ENCODE data around the gene NALF2. TPM values are rescaled to one million over a fixed set of nuclear protein-coding genes. Genes with fewer than 3 reads are reported as not detected.

NALF2 gene
- total and polyA plus RNA-seq, 2 experiments from 2014 or later = 0.20 to 0.46 TPM

DNA sequence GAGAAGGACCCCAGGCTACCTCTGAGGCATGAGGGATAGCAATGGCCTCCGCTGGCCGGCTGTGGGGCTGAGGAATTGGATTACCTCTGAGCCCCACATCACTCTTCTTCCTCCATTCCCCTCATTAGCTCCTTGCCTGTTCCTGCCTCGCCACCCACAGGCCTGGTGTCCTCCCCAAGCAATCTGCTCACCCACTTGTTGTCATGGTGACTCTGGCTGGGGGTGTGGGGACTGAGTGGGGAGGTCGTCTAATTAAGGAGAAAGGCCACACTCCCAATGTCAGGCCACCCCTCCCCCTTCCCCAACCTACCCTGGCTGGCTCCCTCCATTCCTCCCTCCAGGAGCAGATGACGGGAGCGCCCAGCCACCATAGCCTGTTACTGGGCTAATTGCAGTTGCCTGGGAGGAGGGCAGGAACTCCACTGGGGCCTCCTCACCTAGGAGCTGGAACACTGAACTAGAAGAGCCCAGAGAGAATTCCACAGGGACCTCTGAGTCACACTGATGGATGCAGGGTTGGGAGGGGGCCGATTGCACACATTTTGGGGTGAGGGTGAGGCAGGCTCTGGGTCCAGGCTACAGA is 20.7 kb downstream of the NALF2 start:
- H4K20me1 ChIP-seq (ENCODE audit: insufficient read depth, poor library complexity, severe bottlenecking) = no peaks in the 10 kb centered on the region
- WGBS (ENCODE audit: low lambda C conversion rate, missing lambda C conversion rate) = 64% methylated on average over 7 of the region's 7 CpGs
- no peak overlapping the region for H3K4me3 ChIP-seq
- no peak overlapping the region for H3K4me2 ChIP-seq
- no peaks in the 10 kb centered on the region for H3K9me2 ChIP-seq (replicated peaks; ENCODE audit: insufficient read depth)
- no peaks in the 10 kb centered on the region for H3K27me3 ChIP-seq
- no peaks in the 10 kb centered on the region for H3K4me1 ChIP-seq (ENCODE audit: insufficient read depth)
- no peak for TF ChIP-seq EZH2 (IDR thresholded peaks at IDR 0.05; ENCODE audit: borderline replicate concordance)
- TF ChIP-seq, protein P1, sequence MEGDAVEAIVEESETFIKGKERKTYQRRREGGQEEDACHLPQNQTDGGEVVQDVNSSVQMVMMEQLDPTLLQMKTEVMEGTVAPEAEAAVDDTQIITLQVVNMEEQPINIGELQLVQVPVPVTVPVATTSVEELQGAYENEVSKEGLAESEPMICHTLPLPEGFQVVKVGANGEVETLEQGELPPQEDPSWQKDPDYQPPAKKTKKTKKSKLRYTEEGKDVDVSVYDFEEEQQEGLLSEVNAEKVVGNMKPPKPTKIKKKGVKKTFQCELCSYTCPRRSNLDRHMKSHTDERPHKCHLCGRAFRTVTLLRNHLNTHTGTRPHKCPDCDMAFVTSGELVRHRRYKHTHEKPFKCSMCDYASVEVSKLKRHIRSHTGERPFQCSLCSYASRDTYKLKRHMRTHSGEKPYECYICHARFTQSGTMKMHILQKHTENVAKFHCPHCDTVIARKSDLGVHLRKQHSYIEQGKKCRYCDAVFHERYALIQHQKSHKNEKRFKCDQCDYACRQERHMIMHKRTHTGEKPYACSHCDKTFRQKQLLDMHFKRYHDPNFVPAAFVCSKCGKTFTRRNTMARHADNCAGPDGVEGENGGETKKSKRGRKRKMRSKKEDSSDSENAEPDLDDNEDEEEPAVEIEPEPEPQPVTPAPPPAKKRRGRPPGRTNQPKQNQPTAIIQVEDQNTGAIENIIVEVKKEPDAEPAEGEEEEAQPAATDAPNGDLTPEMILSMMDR (IDR thresholded peaks at IDR 0.05; ENCODE audit: poor library complexity) = no peak
- no peak for TF ChIP-seq EZH2phosphoT487 (IDR thresholded peaks at IDR 0.05; ENCODE audit: low read depth, severe bottlenecking, unreplicated experiment)
- no peaks in the 10 kb centered on the region for H3K36me3 ChIP-seq (replicated peaks; ENCODE audit: insufficient read depth, low read depth)
- H3K9me3 ChIP-seq (ENCODE audit: low read depth) = no peaks in the 10 kb centered on the region
- no peak for DNase-seq (ENCODE audit: low spot score)
- H2AFZ ChIP-seq = no peak overlapping the region
- H3K27ac ChIP-seq = no peak overlapping the region
- H3K79me2 ChIP-seq = no peaks in the 10 kb centered on the region

DNA sequence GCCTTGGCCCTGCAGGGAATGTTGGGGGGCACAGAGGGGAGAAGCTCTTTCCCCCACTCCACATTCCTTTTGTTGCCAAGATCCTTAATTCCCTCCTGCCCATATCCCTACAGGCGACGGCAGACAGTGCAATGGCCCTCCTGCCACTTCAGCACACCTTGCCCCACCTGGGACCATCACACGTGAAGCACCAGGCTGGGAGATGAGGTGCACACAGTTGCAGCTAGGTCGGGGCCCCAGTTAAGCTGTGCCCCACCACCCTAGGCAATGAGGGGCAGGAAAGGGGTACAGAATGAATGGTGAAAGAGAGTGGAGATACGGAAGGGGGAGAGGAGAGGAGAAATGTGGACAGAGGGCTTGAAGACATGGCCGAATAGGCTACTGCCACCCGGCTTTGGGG is 26.2 kb downstream of the NALF2 start:
- no peaks in the 10 kb centered on the region for H3K9me2 ChIP-seq (replicated peaks; ENCODE audit: insufficient read depth)
- H3K4me3 ChIP-seq = no peak overlapping the region
- H3K36me3 ChIP-seq (replicated peaks; ENCODE audit: insufficient read depth, low read depth) = no peaks in the 10 kb centered on the region
- H4K20me1 ChIP-seq (ENCODE audit: insufficient read depth, poor library complexity, severe bottlenecking) = no peaks in the 10 kb centered on the region
- 80% methylated on average over 7 of the region's 7 CpGs for WGBS (ENCODE audit: low lambda C conversion rate, missing lambda C conversion rate)
- H3K4me1 ChIP-seq (ENCODE audit: insufficient read depth) = no peaks in the 10 kb centered on the region
- TF ChIP-seq, protein P1 (IDR thresholded peaks at IDR 0.05; ENCODE audit: poor library complexity) = no peak
- TF ChIP-seq EZH2 (IDR thresholded peaks at IDR 0.05; ENCODE audit: borderline replicate concordance) (no peak), EZH2phosphoT487 (IDR thresholded peaks at IDR 0.05; ENCODE audit: low read depth, severe bottlenecking, unreplicated experiment) (no peak)
- no peaks in the 10 kb centered on the region for H3K9me3 ChIP-seq (ENCODE audit: low read depth)
- no peak overlapping the region for H2AFZ ChIP-seq
- no peak overlapping the region for H3K27ac ChIP-seq
- H3K4me2 ChIP-seq = no peak overlapping the region
- DNase-seq (ENCODE audit: low spot score) = no peak
- no peaks in the 10 kb centered on the region for H3K27me3 ChIP-seq
- H3K79me2 ChIP-seq = no peaks in the 10 kb centered on the region

DNA sequence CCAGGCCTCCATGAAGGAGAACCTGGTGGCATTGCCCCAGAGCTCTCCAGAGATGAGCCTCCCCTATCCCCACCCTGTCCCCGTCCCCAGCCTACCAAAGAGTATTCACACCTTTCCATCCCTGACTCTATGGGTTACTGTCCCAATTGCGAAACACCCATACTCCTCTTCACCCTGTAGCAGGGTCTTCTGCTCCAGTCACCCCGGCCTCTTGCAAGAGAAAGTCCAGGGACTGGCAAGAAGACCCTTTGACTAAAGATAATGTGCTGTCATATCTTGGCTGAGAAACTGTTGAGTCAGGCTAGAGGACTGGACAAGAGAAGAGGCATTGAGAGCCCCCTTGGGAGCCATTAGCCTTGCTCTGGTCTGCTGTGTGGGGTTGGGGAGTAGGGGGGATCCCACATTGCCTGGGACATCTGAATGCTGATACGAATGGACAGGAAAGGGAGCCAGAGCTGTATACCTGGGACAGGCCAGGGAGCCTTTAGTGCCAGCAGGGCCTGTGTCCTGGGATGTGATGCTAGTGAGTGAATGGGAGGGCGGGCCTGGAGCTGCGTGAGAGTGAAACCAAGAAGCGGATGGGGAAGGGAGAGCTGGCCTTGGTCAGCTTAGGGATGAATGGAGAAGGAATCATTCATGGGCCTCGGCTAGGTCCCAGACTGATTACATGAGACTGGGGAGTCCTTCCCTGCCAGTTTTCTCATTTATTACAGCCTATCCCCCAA is 27.1 kb downstream of the NALF2 start:
- DNase-seq (ENCODE audit: low spot score) = no peak
- WGBS (ENCODE audit: low lambda C conversion rate, missing lambda C conversion rate) = 85% methylated on average over 8 of the region's 8 CpGs
- no peaks in the 10 kb centered on the region for H3K27me3 ChIP-seq
- no peaks in the 10 kb centered on the region for H3K79me2 ChIP-seq
- no peaks in the 10 kb centered on the region for H3K9me2 ChIP-seq (replicated peaks; ENCODE audit: insufficient read depth)
- H3K4me2 ChIP-seq = no peak overlapping the region
- no peak overlapping the region for H2AFZ ChIP-seq
- H3K4me1 ChIP-seq (ENCODE audit: insufficient read depth) = no peaks in the 10 kb centered on the region
- H3K36me3 ChIP-seq (replicated peaks; ENCODE audit: insufficient read depth, low read depth) = no peaks in the 10 kb centered on the region
- no peaks in the 10 kb centered on the region for H4K20me1 ChIP-seq (ENCODE audit: insufficient read depth, poor library complexity, severe bottlenecking)
- H3K4me3 ChIP-seq = no peak overlapping the region
- H3K9me3 ChIP-seq (ENCODE audit: low read depth) = no peaks in the 10 kb centered on the region
- TF ChIP-seq EZH2 (IDR thresholded peaks at IDR 0.05; ENCODE audit: borderline replicate concordance) (no peak), EZH2phosphoT487 (IDR thresholded peaks at IDR 0.05; ENCODE audit: low read depth, severe bottlenecking, unreplicated experiment) (no peak)
- TF ChIP-seq, protein P1 (IDR thresholded peaks at IDR 0.05; ENCODE audit: poor library complexity) = no peak
- H3K27ac ChIP-seq = no peak overlapping the region

Measured in hepatocyte (in vitro differentiated cells).